GM23338 (cell line): ENCODE data around the gene DNAJA3.

Experiments used
- CTCF ChIP-seq, 2 experiments: fragments of 200-600 bp in 1 of 2; sonication (generic) in 1 of 2; conservative IDR thresholded peaks; 2 replicates each; pipeline versions ENCODE4 v1.5.1 to v1.6.1; 2016 to 2017; ENCODE audit warnings: antibody characterized with exemption in 2 of 2, low read depth in 2 of 2, mild to moderate bottlenecking in 2 of 2, moderate library complexity in 1 of 2
- EZH2 ChIP-seq: fragments of 200-600 bp; sonication (generic); IDR thresholded peaks from one replicate; pipeline ENCODE4 v1.8.0; 2017; ENCODE audit warnings: antibody characterized with exemption, mild to moderate bottlenecking, low read depth; ENCODE audit not compliant: unreplicated experiment
- EZH2phosphoT487 ChIP-seq: fragments of 200-600 bp; sonication (generic); IDR thresholded peaks from one replicate; pipeline ENCODE4 v1.8.1; 2018; ENCODE audit warnings: antibody characterized with exemption; ENCODE audit not compliant: unreplicated experiment
- JUNB ChIP-seq: IDR thresholded peaks from one replicate; pipeline ENCODE4 v1.6.1; 2016; ENCODE audit warnings: antibody characterized with exemption; ENCODE audit not compliant: unreplicated experiment
- POLR2AphosphoS5 ChIP-seq: IDR thresholded peaks from 2 replicates; pipeline ENCODE4 v1.6.1; 2016; ENCODE audit warnings: antibody characterized with exemption, low read depth
- REST ChIP-seq: IDR thresholded peaks from one replicate; pipeline ENCODE4 v1.6.1; 2018; ENCODE audit warnings: antibody characterized with exemption; ENCODE audit not compliant: unreplicated experiment
- ZNF114 ChIP-seq: fragments of 250-450 bp; sonication (Bioruptor Pico); IDR thresholded peaks from 2 replicates; pipeline ENCODE4 v1.5.0; 2020; ENCODE audit warnings: mild to moderate bottlenecking, moderate library complexity
- ZNF331 ChIP-seq: fragments of 250-450 bp; sonication (Bioruptor Pico); IDR thresholded peaks from 2 replicates; pipeline ENCODE4 v1.5.0; 2020; ENCODE audit warnings: low read depth, mild to moderate bottlenecking, moderate library complexity

GRCh38 chr16:4491898-4492297 is 66.2 kb downstream of the DNAJA3 start:
- TF ChIP-seq CTCF (conservative IDR thresholded peaks at IDR 0.05; ENCODE audit: low read depth in 2 of 2) (no peak), JUNB (no peak), EZH2phosphoT487 (no peak), POLR2AphosphoS5 (no peak), ZNF331 (CRISPR knock-in tag) (no peak), EZH2 (no peak), REST (no peak), ZNF114 (CRISPR knock-in tag) (no peak)
